ENCODE measurements around the gene PLA2G6.
A peak's percentile ranks its signal among the peaks of the same experiment; 100 is the strongest.

Gene PLA2G6

DNA sequence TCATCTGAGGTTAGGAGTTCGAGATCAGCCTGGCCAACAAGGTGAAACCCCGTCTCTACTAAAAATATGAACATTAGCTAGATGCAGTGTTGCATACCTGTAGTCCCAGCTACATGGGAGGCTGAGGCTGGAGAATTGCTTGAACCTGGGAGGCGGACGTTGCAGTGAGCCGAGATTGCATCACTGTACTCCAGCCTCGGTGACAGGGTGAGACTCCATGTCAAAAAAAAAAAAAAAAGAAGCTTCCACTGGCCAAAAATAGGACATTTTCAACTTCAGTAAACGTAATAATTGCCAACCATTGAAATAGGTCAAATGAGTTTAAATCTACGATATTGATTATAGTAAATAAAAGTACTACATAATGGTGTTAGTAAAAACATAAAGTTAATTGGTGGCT is 78.0 kb downstream of the PLA2G6 start:
- Histone ChIP-seq H4K12ac (ENCODE audit: low read depth, low read length) (no peak overlapping the region), H2BK12ac (ENCODE audit: low read length) (no peak overlapping the region), H4K8ac (ENCODE audit: low read depth, low read length) (no peak overlapping the region), H3K4me2 (ENCODE audit: low read length) (no peak overlapping the region), H3K4me1 (ENCODE audit: control insufficient read depth in 1 of 2, insufficient read depth in 2 of 2, low read length in 2 of 2) (peaks cover 0 to 3% of the 10 kb centered on the region in 2 experiments), H3K18ac (ENCODE audit: low read length) (no peak overlapping the region), H3K23ac (ENCODE audit: low read length) (no peak overlapping the region), H2AFZ (ENCODE audit: insufficient read depth, low read length, poor library complexity) (no peak overlapping the region), H3K27ac (ENCODE audit: low read depth, low read length) (no peak overlapping the region), H3K4ac (ENCODE audit: low read depth, low read length) (no peak overlapping the region), H3K79me1 (ENCODE audit: low read length) (no peaks in the 10 kb centered on the region), H2AK5ac (ENCODE audit: low read length) (no peak overlapping the region), H4K91ac (ENCODE audit: low read depth, low read length) (no peak overlapping the region), H3K79me2 (ENCODE audit: control insufficient read depth, insufficient read depth, low read length, poor library complexity) (no peaks in the 10 kb centered on the region), H3K4me3 (ENCODE audit: low read depth, low read length) (no peak overlapping the region), H3K36me3 (ENCODE audit: control insufficient read depth in 1 of 2, insufficient read depth in 2 of 2, low read length in 2 of 2) (no peaks in the 10 kb centered on the region), H3K9me3 (ENCODE audit: insufficient read depth, low read depth, low read length) (no peaks in the 10 kb centered on the region), H2BK120ac (ENCODE audit: insufficient read depth, low read length, poor library complexity) (no peak overlapping the region), H3K9ac (ENCODE audit: low read length) (no peak overlapping the region), H2BK5ac (ENCODE audit: low read depth, low read length, poor library complexity) (no peak overlapping the region), H3K27me3 (ENCODE audit: insufficient read depth, low read length) (no peaks in the 10 kb centered on the region), H3K14ac (ENCODE audit: low read length) (no peak overlapping the region)
- WGBS (ENCODE audit: extremely low coverage, insufficient coverage, insufficient read length) = no CpG with 5 or more reads among the region's 8 CpGs
- no peak for DNase-seq

DNA sequence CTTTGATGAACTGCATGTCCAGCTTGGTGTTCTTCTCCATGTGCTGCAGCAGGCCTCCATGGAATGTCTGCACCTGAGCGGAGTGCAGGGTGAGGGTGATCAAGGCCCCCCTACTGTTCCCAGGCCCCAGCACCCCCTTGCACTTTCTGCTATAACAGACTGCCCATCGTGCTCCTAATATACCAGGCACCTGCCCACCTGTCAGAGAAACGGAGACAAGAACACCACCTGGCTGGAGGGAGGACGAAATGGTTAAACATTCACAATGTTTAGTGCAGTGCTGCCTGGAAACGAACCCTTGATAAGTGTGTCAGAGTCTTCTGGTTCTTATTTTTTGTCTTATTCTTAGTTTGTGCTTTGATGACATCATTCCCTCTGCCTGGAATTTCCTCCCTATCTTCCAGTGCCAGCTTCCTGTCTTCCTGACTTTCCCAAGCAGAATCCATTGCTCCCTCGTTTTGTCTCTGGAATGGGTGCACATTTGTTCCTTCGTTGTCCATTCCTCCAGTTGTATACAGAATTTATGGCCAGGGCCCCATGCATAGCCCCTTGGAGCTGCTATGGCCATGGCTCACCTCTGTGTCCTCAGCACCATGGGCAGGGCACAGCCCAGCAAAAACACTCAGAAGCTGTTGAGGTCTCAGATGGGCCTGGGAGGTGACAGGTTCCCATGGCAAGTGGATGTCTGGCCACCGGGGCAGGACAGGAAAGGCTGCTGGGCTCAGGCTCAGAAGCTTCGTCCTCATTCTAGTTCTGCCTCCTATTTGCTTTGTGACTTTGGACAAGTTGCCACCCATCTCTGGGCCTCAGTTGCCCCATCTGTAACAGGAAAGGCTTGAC is 83.0 kb downstream of the PLA2G6 start:
- Histone ChIP-seq H3K4me3 (ENCODE audit: low read depth, low read length) (no peak overlapping the region), H2AK5ac (ENCODE audit: low read length) (peak overlapping the region; percentile 14), H3K9me3 (ENCODE audit: insufficient read depth, low read depth, low read length) (peaks cover 4% of the 10 kb centered on the region), H4K8ac (ENCODE audit: low read depth, low read length) (no peak overlapping the region), H3K18ac (ENCODE audit: low read length) (no peak overlapping the region), H3K27me3 (ENCODE audit: insufficient read depth, low read length) (no peaks in the 10 kb centered on the region), H3K4me1 (ENCODE audit: control insufficient read depth in 1 of 2, insufficient read depth in 2 of 2, low read length in 2 of 2) (peaks cover 7 to 13% of the 10 kb centered on the region in 2 experiments), H2AFZ (ENCODE audit: insufficient read depth, low read length, poor library complexity) (no peak overlapping the region), H3K36me3 (ENCODE audit: control insufficient read depth in 1 of 2, insufficient read depth in 2 of 2, low read length in 2 of 2) (no peaks in the 10 kb centered on the region), H3K4ac (ENCODE audit: low read depth, low read length) (no peak overlapping the region), H3K4me2 (ENCODE audit: low read length) (no peak overlapping the region), H3K23ac (ENCODE audit: low read length) (no peak overlapping the region), H3K9ac (ENCODE audit: low read length) (no peak overlapping the region), H3K79me2 (ENCODE audit: control insufficient read depth, insufficient read depth, low read length, poor library complexity) (no peaks in the 10 kb centered on the region), H3K27ac (ENCODE audit: low read depth, low read length) (no peak overlapping the region), H3K14ac (ENCODE audit: low read length) (peak overlapping the region; percentile 12), H3K79me1 (ENCODE audit: low read length) (no peaks in the 10 kb centered on the region), H4K12ac (ENCODE audit: low read depth, low read length) (no peak overlapping the region), H2BK120ac (ENCODE audit: insufficient read depth, low read length, poor library complexity) (no peak overlapping the region), H2BK12ac (ENCODE audit: low read length) (no peak overlapping the region), H2BK5ac (ENCODE audit: low read depth, low read length, poor library complexity) (no peak overlapping the region), H4K91ac (ENCODE audit: low read depth, low read length) (no peak overlapping the region)
- WGBS (ENCODE audit: extremely low coverage, insufficient coverage, insufficient read length) = no CpG with 5 or more reads among the region's 9 CpGs
- no peak for DNase-seq

GRCh38 chr22:38097557-38098409 is 83.8 kb downstream of the PLA2G6 start:
- Histone ChIP-seq H3K4me3 (ENCODE audit: low read depth, low read length) (no peak overlapping the region), H2AFZ (ENCODE audit: insufficient read depth, low read length, poor library complexity) (peak overlapping the region; percentile 44), H2BK120ac (ENCODE audit: insufficient read depth, low read length, poor library complexity) (no peak overlapping the region), H2AK5ac (ENCODE audit: low read length) (peak overlapping the region; percentile 14), H4K91ac (ENCODE audit: low read depth, low read length) (peak overlapping the region; percentile 40), H3K9me3 (ENCODE audit: insufficient read depth, low read depth, low read length) (peaks cover 4% of the 10 kb centered on the region), H3K18ac (ENCODE audit: low read length) (no peak overlapping the region), H4K8ac (ENCODE audit: low read depth, low read length) (peak overlapping the region; percentile 62), H3K9ac (ENCODE audit: low read length) (no peak overlapping the region), H3K4me1 (ENCODE audit: control insufficient read depth in 1 of 2, insufficient read depth in 2 of 2, low read length in 2 of 2) (peaks cover 7 to 13% of the 10 kb centered on the region in 2 experiments), H2BK12ac (ENCODE audit: low read length) (no peak overlapping the region), H3K4me2 (ENCODE audit: low read length) (peak overlapping the region; percentile 56), H4K12ac (ENCODE audit: low read depth, low read length) (no peak overlapping the region), H3K27ac (ENCODE audit: low read depth, low read length) (no peak overlapping the region), H3K14ac (ENCODE audit: low read length) (peak overlapping the region; percentile 12), H3K79me1 (ENCODE audit: low read length) (no peaks in the 10 kb centered on the region), H2BK5ac (ENCODE audit: low read depth, low read length, poor library complexity) (no peak overlapping the region), H3K27me3 (ENCODE audit: insufficient read depth, low read length) (no peaks in the 10 kb centered on the region), H3K23ac (ENCODE audit: low read length) (no peak overlapping the region), H3K36me3 (ENCODE audit: control insufficient read depth in 1 of 2, insufficient read depth in 2 of 2, low read length in 2 of 2) (no peaks in the 10 kb centered on the region), H3K4ac (ENCODE audit: low read depth, low read length) (no peak overlapping the region), H3K79me2 (ENCODE audit: control insufficient read depth, insufficient read depth, low read length, poor library complexity) (no peaks in the 10 kb centered on the region)
- WGBS (ENCODE audit: extremely low coverage, insufficient coverage, insufficient read length) = no CpG with 5 or more reads among the region's 32 CpGs
- peak in 1 of 2 donors; percentile 43 for DNase-seq

DNA sequence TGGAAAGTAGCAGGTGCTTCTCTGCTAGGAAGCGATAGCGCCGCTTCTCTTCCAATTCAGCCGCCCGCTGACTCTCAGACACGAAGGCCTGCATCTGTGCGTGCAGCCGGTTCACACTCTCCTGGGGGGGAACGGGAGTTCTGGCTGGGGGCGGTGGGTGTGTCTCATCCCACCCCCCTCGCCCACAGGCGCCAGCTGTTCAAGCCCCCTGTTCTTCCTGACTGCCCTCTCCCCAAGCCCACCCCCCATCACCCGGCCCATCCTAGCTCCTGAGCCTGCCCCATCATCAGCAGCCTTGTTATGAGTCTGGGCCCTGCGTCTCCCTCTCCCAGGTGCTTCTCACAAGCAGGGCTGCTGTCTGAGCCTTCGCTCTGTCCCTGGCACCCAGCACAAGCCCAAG is 84.6 kb downstream of the PLA2G6 start:
- Histone ChIP-seq H3K23ac (ENCODE audit: low read length) (no peak overlapping the region), H3K79me1 (ENCODE audit: low read length) (no peaks in the 10 kb centered on the region), H3K4me2 (ENCODE audit: low read length) (peak overlapping the region; percentile 56), H3K27ac (ENCODE audit: low read depth, low read length) (no peak overlapping the region), H3K9me3 (ENCODE audit: insufficient read depth, low read depth, low read length) (peaks cover 4% of the 10 kb centered on the region), H2BK12ac (ENCODE audit: low read length) (no peak overlapping the region), H4K8ac (ENCODE audit: low read depth, low read length) (no peak overlapping the region), H3K14ac (ENCODE audit: low read length) (no peak overlapping the region), H2AFZ (ENCODE audit: insufficient read depth, low read length, poor library complexity) (no peak overlapping the region), H4K12ac (ENCODE audit: low read depth, low read length) (no peak overlapping the region), H2BK120ac (ENCODE audit: insufficient read depth, low read length, poor library complexity) (no peak overlapping the region), H4K91ac (ENCODE audit: low read depth, low read length) (no peak overlapping the region), H3K4ac (ENCODE audit: low read depth, low read length) (no peak overlapping the region), H2AK5ac (ENCODE audit: low read length) (no peak overlapping the region), H3K4me1 (ENCODE audit: control insufficient read depth in 1 of 2, insufficient read depth in 2 of 2, low read length in 2 of 2) (peaks cover 7 to 13% of the 10 kb centered on the region in 2 experiments), H3K36me3 (ENCODE audit: control insufficient read depth in 1 of 2, insufficient read depth in 2 of 2, low read length in 2 of 2) (no peaks in the 10 kb centered on the region), H3K4me3 (ENCODE audit: low read depth, low read length) (no peak overlapping the region), H3K79me2 (ENCODE audit: control insufficient read depth, insufficient read depth, low read length, poor library complexity) (no peaks in the 10 kb centered on the region), H3K27me3 (ENCODE audit: insufficient read depth, low read length) (no peaks in the 10 kb centered on the region), H2BK5ac (ENCODE audit: low read depth, low read length, poor library complexity) (no peak overlapping the region), H3K18ac (ENCODE audit: low read length) (no peak overlapping the region), H3K9ac (ENCODE audit: low read length) (no peak overlapping the region)
- no peak for DNase-seq
- WGBS (ENCODE audit: extremely low coverage, insufficient coverage, insufficient read length) = no CpG with 5 or more reads among the region's 15 CpGs
